Loucy (cell line): ENCODE data around the gene CHMP1A.
"Not testable (repeated sequence)": the region's sequence is repeated elsewhere in the genome, so short reads cannot be mapped to it uniquely, and the experiment has no call there.

Experiments
- CTCF ChIP-seq: fragments of 200-600 bp; sonication (generic); conservative IDR thresholded peaks from 2 replicates; pipeline ENCODE4 v1.5.1; 2014; ENCODE audit warnings: mild to moderate bottlenecking, antibody characterized with exemption, low read length
- EZH2phosphoT487 ChIP-seq: fragments of 200-600 bp; IDR thresholded peaks from 2 replicates; pipeline ENCODE4 v1.6.1; 2018; ENCODE audit warnings: antibody characterized with exemption, mild to moderate bottlenecking, moderate library complexity, borderline replicate concordance

DNA sequence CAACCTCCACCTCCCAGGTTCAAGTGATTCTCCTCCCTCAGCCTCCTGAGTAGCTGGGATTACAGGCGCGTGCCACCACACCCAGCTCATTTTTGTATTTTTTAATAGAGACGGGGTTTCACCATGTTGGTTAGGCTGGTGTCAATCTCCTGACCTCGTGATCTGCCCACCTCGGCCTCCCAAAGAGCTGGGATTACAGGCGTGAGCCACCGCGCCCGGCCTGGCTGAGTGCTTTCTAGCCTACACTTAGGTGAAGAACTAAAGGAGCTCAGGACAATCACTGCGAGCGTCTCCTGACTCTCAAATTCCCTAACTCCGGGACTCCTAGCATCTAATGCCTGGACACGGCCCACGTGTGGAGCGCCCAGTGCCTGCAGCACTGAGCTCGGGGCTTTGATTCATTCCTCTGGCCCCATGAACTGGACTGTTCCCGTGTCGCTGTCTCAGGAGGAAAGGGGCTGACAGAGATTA, 42.2 kb upstream of the CHMP1A start:
- TF ChIP-seq CTCF, EZH2phosphoT487: not testable (repeated sequence)
